GM15510 (cell line): ENCODE measurements around the gene NCAPD3.

Experiments
- POLR2A ChIP-seq: IDR thresholded peaks from 3 replicates; pipeline ENCODE4 v1.6.1; 2011; ENCODE audit warnings: borderline replicate concordance; ENCODE audit not compliant: insufficient read length; ENCODE audit errors: extremely low read depth

NCAPD3 gene

DNA sequence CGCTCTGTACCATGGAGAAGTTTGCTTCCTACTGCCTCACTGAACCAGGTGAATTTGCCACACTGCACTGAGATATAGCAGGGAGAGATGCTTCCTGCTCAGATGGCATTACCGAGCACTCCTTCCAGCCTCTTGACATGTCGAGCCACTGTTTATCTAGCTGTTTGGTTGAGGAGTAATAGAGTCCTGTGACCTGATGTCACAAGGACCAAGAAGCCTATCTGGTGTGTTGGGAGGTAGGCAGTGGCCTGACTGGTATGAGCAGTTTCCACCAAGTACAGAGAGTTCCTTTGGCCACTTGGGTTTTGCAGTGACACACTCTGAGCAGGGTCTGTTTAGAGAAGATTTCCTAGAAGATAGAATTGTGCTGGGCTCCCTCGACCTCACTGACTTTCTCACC lies 34.8 kb upstream of the NCAPD3 start:
- TF ChIP-seq POLR2A = no peak

DNA sequence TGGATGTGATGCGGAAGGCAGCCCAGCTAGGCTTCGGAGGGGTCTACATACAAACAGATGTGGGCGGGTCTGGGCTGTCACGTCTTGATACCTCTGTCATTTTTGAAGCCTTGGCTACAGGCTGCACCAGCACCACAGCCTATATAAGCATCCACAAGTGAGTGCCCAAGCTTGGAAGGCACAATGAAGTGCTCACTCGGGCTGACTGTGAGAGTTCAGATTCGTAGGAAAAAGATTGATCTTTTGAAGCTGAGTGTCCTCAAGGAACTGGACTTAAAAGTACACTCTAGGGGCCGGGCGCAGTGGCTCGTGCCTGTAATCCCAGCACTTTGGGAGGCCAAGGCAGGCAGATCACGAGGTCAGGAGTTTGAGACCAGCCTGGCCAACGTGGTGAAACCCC lies 33.3 kb upstream of the NCAPD3 start:
- TF ChIP-seq POLR2A = no peak

DNA sequence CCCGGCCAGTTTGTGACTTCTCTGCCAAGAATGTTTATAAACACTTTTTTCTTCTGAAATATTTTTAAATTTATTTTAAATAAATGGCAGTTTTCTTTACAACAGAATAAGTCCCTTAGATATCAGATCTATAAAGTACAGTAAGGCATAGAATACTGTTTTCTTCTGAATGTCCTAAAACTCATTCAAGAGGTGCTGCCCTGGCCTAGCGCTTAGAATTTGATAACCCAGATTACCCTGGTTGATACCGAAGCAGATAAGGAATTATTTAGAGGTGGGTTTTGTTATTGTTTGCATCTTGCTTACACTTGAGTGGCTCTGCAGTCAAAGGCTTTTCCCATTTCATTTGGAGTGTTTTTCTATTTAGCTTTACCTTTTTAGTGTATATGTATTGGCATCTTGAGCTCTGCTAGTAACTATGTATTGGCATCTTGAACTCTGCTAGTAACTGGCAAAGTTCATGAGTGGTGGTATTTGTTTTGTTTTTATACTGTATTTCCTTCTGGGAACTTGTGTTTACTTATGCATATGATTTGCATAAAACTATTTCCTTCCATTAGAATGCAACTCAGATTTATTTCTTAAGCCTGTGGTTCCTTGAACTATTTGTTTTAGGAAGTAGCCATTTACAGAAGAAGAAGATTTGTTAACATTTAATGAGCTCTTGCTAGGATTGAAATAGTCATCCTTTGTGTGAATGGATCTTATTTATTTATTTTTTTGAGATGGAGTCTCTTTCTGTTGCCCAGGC lies 30.8 kb upstream of the NCAPD3 start:
- no peak for TF ChIP-seq POLR2A

DNA sequence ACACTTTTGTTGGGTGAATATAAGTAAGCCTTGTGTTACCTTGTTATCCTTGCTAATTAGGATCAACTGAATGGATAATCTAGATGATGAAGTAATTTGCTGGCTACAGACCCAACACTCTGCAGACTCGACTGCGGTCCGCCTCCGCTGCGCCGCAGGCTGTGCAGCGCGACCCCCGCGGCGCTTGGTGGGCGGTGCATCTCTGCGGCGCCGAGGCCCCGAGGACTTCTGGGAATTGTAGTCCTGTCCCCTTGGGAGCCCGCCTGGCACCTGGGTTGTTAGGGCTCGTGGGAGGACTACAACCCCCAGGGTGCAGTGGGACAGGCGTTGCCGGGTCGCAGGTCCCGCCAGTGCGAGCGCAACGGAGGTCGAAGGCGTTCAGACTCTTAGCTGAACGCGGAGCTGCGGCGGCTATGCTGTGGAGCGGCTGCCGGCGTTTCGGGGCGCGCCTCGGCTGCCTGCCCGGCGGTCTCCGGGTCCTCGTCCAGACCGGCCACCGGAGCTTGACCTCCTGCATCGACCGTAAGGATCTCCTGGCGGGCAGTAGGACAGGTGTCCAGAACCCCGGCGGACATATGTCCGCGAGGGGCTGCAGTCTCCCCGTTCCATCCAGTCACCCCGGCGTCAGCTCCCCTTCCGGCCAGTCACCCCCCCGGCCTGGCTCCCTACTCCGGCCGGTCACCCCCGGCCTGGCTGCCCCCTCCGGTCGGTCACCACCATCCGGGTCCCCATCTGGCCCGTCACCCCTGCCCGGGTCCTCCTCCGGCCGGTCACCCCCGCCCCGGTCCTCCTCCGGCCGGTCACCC lies 29.6 kb upstream of the NCAPD3 start, which contains the start of the genes ACAD8 and THYN1:
ACAD8 (plus strand) TSS at position 381 of the 806 bp plus-strand sequence; CDS start at position 414, 33 bp downstream.
THYN1 (minus strand) TSS at position 165 of the 806 bp plus-strand sequence. CDS start 470 bp downstream, outside the sequence.
- TF ChIP-seq POLR2A = peak; percentile 89

DNA sequence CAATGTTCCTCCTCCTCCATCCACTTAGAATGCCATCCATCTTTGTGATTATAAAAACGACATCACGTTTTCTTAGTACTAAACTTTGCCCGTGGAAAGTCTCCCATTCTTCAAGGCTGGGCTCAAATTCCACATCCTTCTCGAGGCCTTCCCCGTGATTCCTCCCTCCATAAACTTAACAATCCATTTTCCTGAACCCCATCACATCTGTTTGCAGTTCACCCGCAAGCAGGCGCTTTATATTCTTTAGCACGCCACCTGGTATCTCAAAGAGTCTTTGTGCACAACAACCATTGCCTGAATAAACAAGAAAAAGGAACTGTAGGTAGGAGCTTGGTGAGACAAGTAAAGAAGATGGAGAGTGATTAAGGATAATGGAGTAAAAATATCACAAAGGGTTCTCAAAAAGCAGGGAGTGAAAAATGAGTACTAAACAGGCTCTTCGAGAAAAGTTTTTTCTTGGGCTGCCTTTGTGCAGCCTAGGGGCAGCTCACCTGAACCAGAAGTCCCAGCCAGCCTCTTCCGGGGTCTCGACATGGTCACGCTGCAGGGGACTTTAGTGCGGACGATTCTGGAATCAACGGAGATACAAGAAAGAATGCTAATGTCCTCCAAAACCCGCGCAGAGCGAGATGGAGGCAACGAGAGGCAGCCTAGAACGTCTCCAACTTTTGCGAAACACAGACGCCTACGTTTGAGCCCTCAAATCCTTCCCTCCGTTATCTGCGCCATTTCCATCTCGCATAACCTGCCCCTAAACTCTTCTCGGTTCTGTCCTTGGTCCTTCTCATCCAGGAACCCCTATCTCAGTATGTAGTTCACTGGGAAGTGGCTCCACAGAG lies 28.8 kb upstream of the NCAPD3 start:
- no peak for TF ChIP-seq POLR2A

DNA sequence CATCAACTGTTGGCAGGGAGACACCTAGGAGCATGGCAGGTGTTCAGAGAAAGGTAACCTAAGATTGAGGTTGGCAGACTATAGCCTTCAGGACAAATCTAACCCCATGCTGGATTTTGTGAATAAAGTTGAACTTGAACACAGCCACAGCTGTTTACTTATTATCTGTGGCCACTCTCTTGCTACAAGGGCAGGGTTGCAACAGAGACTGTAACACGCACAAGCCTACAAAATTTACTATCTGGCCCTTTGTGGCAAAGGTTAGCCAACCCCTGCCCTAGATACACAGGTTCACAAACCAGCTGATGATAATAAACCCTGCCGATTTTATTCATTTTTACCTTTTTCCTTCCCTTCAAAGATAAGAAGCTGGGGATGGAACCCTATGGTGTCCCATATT lies 26.9 kb upstream of the NCAPD3 start:
- TF ChIP-seq POLR2A = no peak

DNA sequence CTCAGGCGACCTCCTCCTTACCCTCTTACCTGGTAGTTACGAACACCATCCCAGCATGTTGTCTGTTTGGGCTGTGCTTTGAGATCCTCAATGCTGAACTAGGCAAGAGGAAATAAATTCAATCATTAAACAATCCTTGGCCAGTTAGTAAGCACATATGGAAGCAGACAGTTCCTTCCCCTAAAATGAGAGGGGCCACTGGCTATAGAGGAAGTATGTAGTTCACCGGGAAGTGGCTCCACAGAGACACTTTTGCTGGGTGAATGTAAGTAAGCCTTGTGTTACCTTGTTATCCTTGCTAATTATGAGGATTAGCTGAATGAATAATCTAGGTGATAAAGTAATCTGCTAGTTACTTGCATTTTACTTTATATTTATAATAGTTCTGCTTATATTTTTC lies 26.5 kb upstream of the NCAPD3 start:
- TF ChIP-seq POLR2A = no peak

DNA sequence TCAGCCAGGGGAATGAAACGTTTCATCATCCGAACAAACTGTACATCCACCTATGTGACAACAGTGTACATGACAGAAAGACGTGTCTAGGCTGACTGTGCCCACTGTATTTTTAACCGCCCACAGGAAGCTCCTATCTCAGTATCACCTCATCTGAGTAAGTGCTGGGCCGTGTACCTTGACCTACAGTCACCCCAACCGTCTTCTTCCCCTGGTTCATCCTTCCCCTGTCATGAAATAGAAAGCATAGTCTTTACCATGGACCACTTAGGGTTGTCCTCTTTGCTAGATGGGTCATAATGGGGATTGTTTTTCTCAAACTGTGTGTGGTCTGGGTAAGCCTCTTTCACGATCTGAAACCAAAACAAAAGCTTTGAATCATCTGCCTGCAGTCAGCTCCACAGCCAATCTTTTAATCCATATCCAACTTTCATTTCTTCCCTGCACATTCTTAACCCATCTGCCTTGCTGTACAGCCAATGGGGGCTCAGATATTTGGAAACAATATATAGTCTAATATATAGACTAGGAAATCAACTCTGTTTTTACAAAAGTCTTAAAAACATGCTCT lies 25.2 kb upstream of the NCAPD3 start:
- no peak for TF ChIP-seq POLR2A

DNA sequence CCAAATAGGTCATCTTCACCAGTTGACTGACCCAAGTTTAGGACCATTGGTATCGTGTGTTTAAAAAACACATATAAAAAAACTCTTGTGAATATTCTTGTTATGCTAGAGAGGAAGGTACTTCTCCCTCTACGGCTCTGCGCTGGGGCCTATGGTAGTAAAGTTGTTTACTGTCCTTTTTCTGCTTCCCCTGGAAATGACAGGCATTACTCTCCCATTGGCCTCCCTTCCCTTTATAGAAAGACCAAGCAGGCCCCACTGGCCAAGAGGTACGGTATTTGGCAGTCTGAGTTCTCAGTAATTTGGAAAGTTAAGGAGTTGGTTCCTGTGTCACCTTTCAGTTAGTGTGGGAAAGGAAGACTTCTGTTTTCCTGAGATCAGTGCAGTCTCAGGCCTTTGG lies 22.9 kb upstream of the NCAPD3 start:
- no peak for TF ChIP-seq POLR2A

DNA sequence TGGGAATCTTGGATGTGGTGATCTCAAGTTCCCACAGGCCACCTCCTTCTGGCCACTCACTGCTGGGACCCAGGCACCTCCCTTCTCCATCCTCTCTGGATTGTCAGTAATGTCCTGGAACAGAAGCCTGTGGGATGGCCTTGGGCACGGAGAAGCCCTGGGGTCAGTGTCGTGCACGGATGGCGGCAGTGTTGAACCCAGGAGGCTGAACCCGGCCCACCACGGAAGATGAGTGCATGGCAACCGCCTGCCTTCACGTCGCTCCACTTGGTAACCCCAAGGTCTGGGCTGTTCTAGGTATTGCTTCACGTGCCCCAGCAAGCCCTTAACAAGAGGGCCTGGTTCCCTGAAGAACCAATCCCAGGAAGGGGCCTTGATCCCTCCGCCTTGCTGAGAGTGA lies 22.3 kb upstream of the NCAPD3 start:
- no peak for TF ChIP-seq POLR2A

DNA sequence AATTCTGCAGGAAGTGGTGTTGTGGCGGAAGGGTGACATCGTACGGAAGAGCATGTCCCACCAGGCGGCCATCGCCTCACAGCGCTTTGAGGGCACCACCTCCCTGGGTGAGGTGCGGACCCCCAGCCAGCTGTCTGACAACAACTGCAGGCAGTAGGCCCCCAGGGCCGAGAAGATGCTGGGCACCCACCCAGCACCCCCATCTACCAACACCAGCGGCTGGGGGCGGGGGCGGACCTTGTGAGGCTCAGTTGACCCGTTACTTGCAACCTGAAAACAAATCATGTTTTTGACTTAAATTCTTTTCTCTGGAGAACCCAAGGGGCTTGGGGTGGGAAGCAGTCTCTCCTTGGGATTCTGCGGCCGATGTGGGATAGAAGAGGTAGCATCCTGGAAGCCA lies 21.7 kb upstream of the NCAPD3 start:
- TF ChIP-seq POLR2A = no peak

DNA sequence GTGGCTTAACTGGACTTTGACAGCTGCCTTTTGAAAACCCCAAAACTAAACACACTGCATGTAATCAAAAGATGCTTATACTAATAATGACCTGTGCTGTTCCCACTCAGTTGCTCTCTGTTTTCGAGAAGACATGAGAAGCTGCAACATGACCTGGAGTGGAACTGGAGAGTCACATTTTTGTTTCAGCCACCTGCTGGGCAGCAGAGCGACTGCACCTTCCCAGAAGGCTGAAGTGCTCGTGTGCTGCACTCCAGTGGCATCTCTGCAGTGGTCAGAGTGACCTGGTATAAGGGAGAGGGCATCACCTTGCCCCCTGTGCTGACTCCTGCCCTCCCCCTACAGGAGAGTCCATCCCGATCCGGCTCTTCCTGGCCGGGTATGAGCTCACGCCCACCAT lies 20.8 kb upstream of the NCAPD3 start:
- TF ChIP-seq POLR2A = no peak

DNA sequence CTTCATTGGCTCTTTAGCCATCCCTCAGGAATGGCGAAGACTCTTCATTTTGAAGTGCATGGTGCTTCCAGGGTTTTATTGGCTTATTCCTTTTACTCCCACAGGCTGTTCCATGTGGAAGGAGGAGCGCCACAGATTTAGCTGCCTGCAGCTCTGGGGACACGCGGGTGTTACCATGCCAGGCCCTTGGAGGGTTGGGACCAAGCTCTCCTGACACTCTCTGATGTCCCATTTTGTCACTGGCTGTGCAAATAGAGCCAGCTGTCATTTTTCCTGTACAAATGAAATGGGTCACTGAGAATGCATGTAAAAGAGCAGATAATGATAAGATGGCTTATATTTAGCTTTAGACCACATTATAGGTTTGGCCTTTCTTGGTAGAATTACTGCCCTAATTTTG lies 20.1 kb upstream of the NCAPD3 start:
- no peak for TF ChIP-seq POLR2A

DNA sequence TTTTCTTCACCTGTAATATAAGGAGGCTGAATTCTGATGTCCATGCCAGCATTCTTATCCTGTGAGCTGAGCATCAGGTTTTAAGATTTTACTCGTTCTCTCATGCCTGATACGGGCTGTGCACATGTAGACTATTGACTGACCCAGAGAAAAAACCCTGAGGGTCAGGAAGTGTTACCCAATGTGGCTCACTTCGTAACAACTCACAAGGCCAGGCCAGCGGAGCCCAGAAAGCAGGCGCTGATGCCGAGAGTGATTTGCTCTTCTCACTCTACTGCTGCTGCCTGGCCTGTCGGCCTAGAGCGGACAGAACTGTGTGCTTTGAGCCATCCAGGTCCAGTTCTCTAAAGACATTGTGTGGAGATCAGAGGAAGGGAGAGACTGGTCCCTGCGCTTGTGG lies 18.6 kb upstream of the NCAPD3 start:
- TF ChIP-seq POLR2A = no peak

DNA sequence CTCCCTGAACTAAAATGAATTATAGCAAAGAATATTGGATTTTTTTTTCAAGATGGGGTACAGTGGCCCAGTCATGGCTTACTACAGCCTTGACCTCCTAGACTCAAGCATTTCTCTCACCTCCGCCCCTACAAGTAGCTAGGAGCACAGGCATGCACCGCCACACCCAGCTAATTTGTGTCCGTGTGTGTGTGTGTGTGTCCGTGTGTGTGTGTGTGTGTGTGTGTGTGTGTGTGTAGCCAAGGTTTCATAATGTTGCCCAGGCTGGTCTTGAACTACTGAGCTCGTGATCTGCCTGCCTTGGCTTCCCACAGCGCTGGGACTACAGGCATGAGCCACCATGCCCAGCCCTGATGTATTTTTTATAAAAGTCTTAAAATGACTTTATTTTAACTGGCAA lies 16.8 kb upstream of the NCAPD3 start:
- TF ChIP-seq POLR2A = no peak

DNA sequence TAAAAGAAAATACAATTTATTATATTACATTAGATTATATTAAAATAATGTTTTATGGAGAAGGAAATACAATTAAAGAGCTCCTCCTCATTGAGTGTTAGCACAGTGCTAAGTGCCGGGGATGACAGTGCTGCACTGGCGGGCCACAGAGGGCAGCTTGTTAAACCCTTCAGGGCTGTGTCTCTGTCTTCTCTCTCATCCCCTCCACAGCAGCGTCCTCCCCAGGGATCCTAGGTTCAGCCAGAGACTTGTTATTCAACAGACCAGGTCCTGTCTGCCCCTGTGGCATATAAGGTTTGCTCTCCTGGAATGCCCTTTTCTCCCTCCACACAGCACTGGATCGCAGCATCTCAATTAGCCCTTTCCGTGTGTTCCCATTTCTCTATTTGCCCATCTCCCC lies 15.2 kb upstream of the NCAPD3 start:
- TF ChIP-seq POLR2A = no peak

DNA sequence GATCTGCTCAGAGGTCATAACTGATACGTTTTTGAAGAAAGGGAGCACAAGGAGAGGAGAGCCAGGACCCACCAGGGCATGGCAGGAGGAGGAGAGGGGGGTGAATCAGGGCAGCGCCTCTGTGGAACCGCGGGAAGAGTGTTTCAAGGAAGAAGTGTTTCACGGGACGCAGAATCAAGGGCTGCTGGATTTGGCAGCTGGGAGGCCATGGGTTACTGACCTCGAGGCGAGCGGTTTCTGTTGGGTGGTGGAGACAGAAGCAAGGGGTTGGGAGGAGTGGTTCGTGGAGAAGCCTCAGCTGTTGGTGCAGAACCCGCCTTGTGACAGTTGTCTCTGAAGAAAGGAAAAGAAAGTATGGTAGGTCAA lies 13.8 kb upstream of the NCAPD3 start:
- no peak for TF ChIP-seq POLR2A
